H9 (cell line): ENCODE results near the gene CDKAL1. TPM values are rescaled to one million over a fixed set of nuclear protein-coding genes. Genes with fewer than 3 reads are reported as not detected.
"Not testable (repeated sequence)": the region's sequence is repeated elsewhere in the genome, so short reads cannot be mapped to it uniquely, and the experiment has no call there.

Source experiments
- DNase-seq: peaks from one replicate; pipeline ENCODE4 v3.0.0-alpha.2; 2017
- H2AFZ ChIP-seq: one replicate; pipeline ENCODE4 v1.6.1; 2013; ENCODE audit warnings: mild to moderate bottlenecking, low read length, control low read depth, moderate library complexity
- H2AK5ac ChIP-seq: 2 replicates; pipeline ENCODE4 v1.6.1; 2013; ENCODE audit warnings: low read length, control low read depth, mixed read lengths; ENCODE audit not compliant: insufficient read length
- H2BK120ac ChIP-seq: one replicate; pipeline ENCODE4 v1.6.1; 2013; ENCODE audit warnings: low read depth, mild to moderate bottlenecking, low read length, control low read depth, inconsistent platforms; ENCODE audit not compliant: poor library complexity, severe bottlenecking
- H2BK12ac ChIP-seq: 2 replicates; pipeline ENCODE4 v1.6.1; 2013; ENCODE audit warnings: low read length, control low read depth, mixed read lengths, low read depth; ENCODE audit not compliant: insufficient read length
- H2BK15ac ChIP-seq: 2 replicates; pipeline ENCODE4 v1.6.1; 2013; ENCODE audit warnings: low read depth, low read length, control low read depth
- H2BK20ac ChIP-seq: one replicate; pipeline ENCODE4 v1.6.1; 2013; ENCODE audit warnings: low read depth, mild to moderate bottlenecking, low read length, control low read depth, inconsistent platforms; ENCODE audit not compliant: poor library complexity, severe bottlenecking
- H2BK5ac ChIP-seq: 2 replicates; pipeline ENCODE4 v1.6.1; 2013; ENCODE audit warnings: low read length, control low read depth, mixed read lengths; ENCODE audit not compliant: insufficient read length
- H3K14ac ChIP-seq: 2 replicates; pipeline ENCODE4 v1.6.1; 2013; ENCODE audit warnings: low read length, control low read depth; ENCODE audit not compliant: insufficient read depth
- H3K18ac ChIP-seq: 2 replicates; pipeline ENCODE4 v1.6.1; 2013; ENCODE audit warnings: low read depth, mild to moderate bottlenecking, mixed read lengths, low read length, control low read depth; ENCODE audit not compliant: insufficient read length
- H3K23ac ChIP-seq: 2 replicates; pipeline ENCODE4 v1.6.1; 2013; ENCODE audit warnings: low read length, control low read depth, mixed read lengths, low read depth; ENCODE audit not compliant: insufficient read length
- H3K23me2 ChIP-seq: 2 replicates; pipeline ENCODE4 v1.6.1; 2013; ENCODE audit warnings: low read depth, mild to moderate bottlenecking, mixed read lengths, low read length, control low read depth; ENCODE audit not compliant: insufficient read length, poor library complexity, severe bottlenecking
- H3K27ac ChIP-seq: 2 replicates; pipeline ENCODE4 v1.5.1; 2013; ENCODE audit warnings: low read length, control low read depth, mixed read lengths, low read depth; ENCODE audit not compliant: insufficient read length
- H3K27me3 ChIP-seq: 2 replicates; pipeline ENCODE4 v1.6.1; 2013; ENCODE audit warnings: low read length, control low read depth, inconsistent platforms; ENCODE audit not compliant: insufficient read depth
- H3K4ac ChIP-seq: 2 replicates; pipeline ENCODE4 v1.6.1; 2013; ENCODE audit warnings: low read depth, mild to moderate bottlenecking, control low read depth, inconsistent platforms, low read length, moderate library complexity
- H3K4me1 ChIP-seq: 2 replicates; pipeline ENCODE4 v1.6.1; 2013; ENCODE audit warnings: low read length, control low read depth, inconsistent platforms; ENCODE audit not compliant: insufficient read depth
- H3K4me2 ChIP-seq: 2 replicates; pipeline ENCODE4 v1.6.1; 2013; ENCODE audit warnings: low read length, control low read depth, mixed read lengths; ENCODE audit not compliant: insufficient read length, insufficient read depth
- H3K56ac ChIP-seq: 2 replicates; pipeline ENCODE4 v1.6.1; 2013; ENCODE audit warnings: low read depth, mild to moderate bottlenecking, mixed read lengths, low read length, control low read depth; ENCODE audit not compliant: insufficient read length
- H3K79me1 ChIP-seq: 2 replicates; pipeline ENCODE4 v1.6.1; 2013; ENCODE audit warnings: low read depth, mild to moderate bottlenecking, moderate library complexity, low read length, control low read depth, inconsistent platforms; ENCODE audit not compliant: insufficient read depth, poor library complexity, severe bottlenecking
- H3K79me2 ChIP-seq: 2 replicates; pipeline ENCODE4 v1.6.1; 2013; ENCODE audit warnings: low read length, control low read depth, inconsistent platforms; ENCODE audit not compliant: insufficient read depth
- H3K9ac ChIP-seq: 2 replicates; pipeline ENCODE4 v1.6.1; 2013; ENCODE audit warnings: low read length, control low read depth, mixed read lengths; ENCODE audit not compliant: insufficient read length; ENCODE audit errors: extremely low read depth
- H3K9me3 ChIP-seq: one replicate; pipeline ENCODE4 v1.6.1; 2013; ENCODE audit warnings: low read depth, low read length, inconsistent platforms; ENCODE audit not compliant: control insufficient read depth
- H3T11ph ChIP-seq: one replicate; pipeline ENCODE4 v1.6.1; 2013; ENCODE audit warnings: mild to moderate bottlenecking, low read length, control low read depth, inconsistent platforms
- H4K20me1 ChIP-seq: one replicate; pipeline ENCODE4 v1.6.1; 2013; ENCODE audit not compliant: control insufficient read depth, insufficient read length, insufficient read depth
- H4K5ac ChIP-seq: 2 replicates; pipeline ENCODE4 v1.6.1; 2013; ENCODE audit warnings: low read depth, mild to moderate bottlenecking, mixed read lengths, low read length, control low read depth; ENCODE audit not compliant: insufficient read length
- H4K8ac ChIP-seq: replicated peaks from 2 replicates; pipeline ENCODE4 v1.6.1; 2013; ENCODE audit warnings: low read length, control low read depth, mixed read lengths, low read depth; ENCODE audit not compliant: insufficient read length
- H4K91ac ChIP-seq: 2 replicates; pipeline ENCODE4 v1.6.1; 2013; ENCODE audit warnings: low read depth, mild to moderate bottlenecking, moderate library complexity, mixed read lengths, low read length, control low read depth; ENCODE audit not compliant: insufficient read length
- H3K27ac Mint-ChIP-seq, 3 experiments: 2 replicates in 2 of 3; 3 replicates in 1 of 3; pipeline ENCODE4 v1.8.0; 2020 to 2021; ENCODE audit warnings: mixed read lengths in 3 of 3, mild to moderate bottlenecking in 1 of 3, moderate library complexity in 1 of 3
- H3K27me3 Mint-ChIP-seq: 2 replicates; pipeline ENCODE4 v1.8.0; 2021; ENCODE audit warnings: low read depth, mild to moderate bottlenecking, moderate library complexity, mixed read lengths
- H3K36me3 Mint-ChIP-seq, 3 experiments: 2 replicates in 2 of 3; 3 replicates in 1 of 3; pipeline ENCODE4 v1.8.0; 2020 to 2021; ENCODE audit warnings: low read depth in 3 of 3, mixed read lengths in 3 of 3; ENCODE audit not compliant: insufficient read depth in 1 of 3
- H3K4me1 Mint-ChIP-seq, 2 experiments: 2 replicates each; pipeline ENCODE4 v1.8.0; 2020; ENCODE audit warnings: mixed read lengths in 2 of 2
- H3K4me3 Mint-ChIP-seq, 2 experiments: 2 replicates in 1 of 2; 3 replicates in 1 of 2; pipeline ENCODE4 v1.8.0; 2020 to 2021; ENCODE audit warnings: mild to moderate bottlenecking in 2 of 2, mixed read lengths in 2 of 2, moderate library complexity in 1 of 2
- H3K9me3 Mint-ChIP-seq, 2 experiments: 2 replicates in 1 of 2; 3 replicates in 1 of 2; pipeline ENCODE4 v1.8.0; 2020; ENCODE audit warnings: mild to moderate bottlenecking in 2 of 2, mixed read lengths in 2 of 2, moderate library complexity in 1 of 2
- WGBS: extraction: QIAGEN DNeasy Blood & Tissue Kit; methylation state at CpG from one replicate; pipeline ENCODE4 v1.1.7; 2013; ENCODE audit warnings: missing lambda C conversion rate, low lambda C conversion rate, mixed read lengths; ENCODE audit not compliant: insufficient read length; ENCODE audit errors: extremely low coverage; 5-methylcytosine and 5-hydroxymethylcytosine counted together
- total RNA-seq: library from RNA; stranded (reverse); gene quantifications from 2 replicates; pipeline ENCODE4 v1.2.1, GENCODE V29; 2021
- TF ChIP-seq, protein P1 (sequence below): fragments of 200-600 bp; sonication (generic); conservative IDR thresholded peaks from 3 replicates; pipeline ENCODE4 v1.8.0; 2021; ENCODE audit warnings: antibody characterized with exemption, mild to moderate bottlenecking

Gene CDKAL1
- total RNA-seq, 1 experiment from 2014 or later = 23.0 TPM

DNA sequence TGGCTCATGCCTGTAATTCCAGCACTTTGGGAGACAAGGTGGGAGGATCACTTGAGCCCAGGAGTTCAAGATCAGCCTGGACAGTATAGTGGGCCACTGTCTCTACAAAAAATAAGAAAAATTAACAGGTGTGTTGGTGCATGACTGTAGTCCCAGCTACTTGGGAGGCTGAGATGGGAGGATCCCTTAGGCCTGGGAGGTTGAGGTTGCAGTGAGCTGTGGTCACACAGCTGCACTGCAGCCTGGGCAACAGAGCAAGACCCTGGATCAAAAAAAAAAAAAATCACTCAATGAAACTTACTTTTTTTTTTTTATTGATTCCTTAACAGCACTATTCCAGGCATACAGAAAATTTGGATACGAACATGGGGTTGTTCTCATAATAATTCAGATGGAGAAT lies 14.0 kb downstream of the CDKAL1 start:
- Histone ChIP-seq H2BK12ac (no peak overlapping the region), H3K9me3 (no peaks in the 10 kb centered on the region), H3K4ac (no peak overlapping the region), H2BK20ac (no peak overlapping the region), H3T11ph (no peak overlapping the region), H3K27me3 (no peaks in the 10 kb centered on the region), H3K4me1 (no peaks in the 10 kb centered on the region), H2BK15ac (no peak overlapping the region), H3K56ac (no peak overlapping the region), H3K18ac (no peak overlapping the region), H3K23ac (no peak overlapping the region), H3K14ac (no peak overlapping the region), H3K79me2 (no peaks in the 10 kb centered on the region), H3K4me2 (no peak overlapping the region), H2AK5ac (no peak overlapping the region), H4K91ac (no peak overlapping the region), H3K9ac (no peak overlapping the region), H2BK120ac (no peak overlapping the region), H3K23me2 (no peaks in the 10 kb centered on the region), H4K8ac (no peak overlapping the region), H4K5ac (no peak overlapping the region), H4K20me1 (no peaks in the 10 kb centered on the region), H2AFZ (no peak overlapping the region), H3K27ac (no peak overlapping the region), H2BK5ac (no peak overlapping the region), H3K79me1 (peaks cover 2% of the 10 kb centered on the region)
- Mint-ChIP-seq H3K4me1 (0 out of 4 replicates have a peak, but pooled peaks cover 0 to 2% of the 10 kb centered on the region in 2 experiments), H3K27ac (no peak overlapping the region), H3K9me3 (no peaks in the 10 kb centered on the region), H3K27me3 (no peaks in the 10 kb centered on the region), H3K4me3 (no peak overlapping the region), H3K36me3 (peaks cover 22 to 45% (median 42%) of the 10 kb centered on the region in 3 experiments; a peak in 6 of 7 replicates)
- no CpG with 5 or more reads among the region's 1 CpG for WGBS
- TF ChIP-seq, protein P1, sequence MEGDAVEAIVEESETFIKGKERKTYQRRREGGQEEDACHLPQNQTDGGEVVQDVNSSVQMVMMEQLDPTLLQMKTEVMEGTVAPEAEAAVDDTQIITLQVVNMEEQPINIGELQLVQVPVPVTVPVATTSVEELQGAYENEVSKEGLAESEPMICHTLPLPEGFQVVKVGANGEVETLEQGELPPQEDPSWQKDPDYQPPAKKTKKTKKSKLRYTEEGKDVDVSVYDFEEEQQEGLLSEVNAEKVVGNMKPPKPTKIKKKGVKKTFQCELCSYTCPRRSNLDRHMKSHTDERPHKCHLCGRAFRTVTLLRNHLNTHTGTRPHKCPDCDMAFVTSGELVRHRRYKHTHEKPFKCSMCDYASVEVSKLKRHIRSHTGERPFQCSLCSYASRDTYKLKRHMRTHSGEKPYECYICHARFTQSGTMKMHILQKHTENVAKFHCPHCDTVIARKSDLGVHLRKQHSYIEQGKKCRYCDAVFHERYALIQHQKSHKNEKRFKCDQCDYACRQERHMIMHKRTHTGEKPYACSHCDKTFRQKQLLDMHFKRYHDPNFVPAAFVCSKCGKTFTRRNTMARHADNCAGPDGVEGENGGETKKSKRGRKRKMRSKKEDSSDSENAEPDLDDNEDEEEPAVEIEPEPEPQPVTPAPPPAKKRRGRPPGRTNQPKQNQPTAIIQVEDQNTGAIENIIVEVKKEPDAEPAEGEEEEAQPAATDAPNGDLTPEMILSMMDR = no peak
- no peak for DNase-seq

DNA sequence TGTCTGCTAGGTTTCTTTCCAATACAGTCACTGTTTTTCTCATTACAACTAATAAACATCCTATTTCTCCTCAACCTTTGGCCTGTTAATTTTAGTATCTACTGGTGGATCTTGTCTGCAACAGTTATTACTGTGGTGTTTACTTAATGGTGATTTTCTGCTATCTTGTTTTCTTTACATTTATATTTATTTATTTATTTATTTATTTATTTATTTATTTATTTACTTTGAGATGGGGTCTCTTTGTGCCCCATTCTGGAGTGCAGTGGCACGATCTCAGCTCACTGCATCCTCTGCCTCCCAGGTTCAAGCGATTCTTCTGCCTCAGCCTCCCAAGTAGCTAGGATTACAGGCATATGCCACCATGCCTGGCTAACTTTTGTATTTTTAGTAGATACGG lies 15.1 kb downstream of the CDKAL1 start:
- not testable (repeated sequence) for H3K27me3 ChIP-seq, H2BK120ac ChIP-seq, H3K18ac ChIP-seq, H3K23me2 ChIP-seq, H4K5ac ChIP-seq, H3K56ac ChIP-seq, H3K79me2 ChIP-seq, H2AFZ ChIP-seq, H3K4me1 ChIP-seq, H3K27me3 Mint-ChIP-seq, H3K27ac Mint-ChIP-seq, H3K79me1 ChIP-seq, H3K14ac ChIP-seq, H3K4ac ChIP-seq, H3K4me2 ChIP-seq, H3K9me3 ChIP-seq, DNase-seq, H2BK5ac ChIP-seq, H3K9ac ChIP-seq, H2BK12ac ChIP-seq, H4K8ac ChIP-seq, H2BK20ac ChIP-seq, H3K23ac ChIP-seq, H3K27ac ChIP-seq, H3K9me3 Mint-ChIP-seq, H2BK15ac ChIP-seq, H3K4me3 Mint-ChIP-seq, H4K91ac ChIP-seq, H2AK5ac ChIP-seq, H3T11ph ChIP-seq, H4K20me1 ChIP-seq, H3K4me1 Mint-ChIP-seq
- H3K36me3 Mint-ChIP-seq = peaks cover 22 to 46% (median 46%) of the 10 kb centered on the region in 3 experiments; a peak in 6 of 7 replicates
- no CpG with 5 or more reads among the region's 3 CpGs for WGBS
